Osteoblast (primary cell): ENCODE measurements around the gene GRM1. TPM values are rescaled to one million over a fixed set of nuclear protein-coding genes. Genes with fewer than 3 reads are reported as not detected.

Source experiments
- DNase-seq: peaks from one replicate; pipeline ENCODE4 v3.0.0; 2011; ENCODE audit warnings: low spot score, mixed read lengths; ENCODE audit not compliant: insufficient read length; ENCODE audit errors: missing footprints
- H2AFZ ChIP-seq: 2 replicates; pipeline ENCODE4 v1.6.0; 2011; ENCODE audit warnings: mild to moderate bottlenecking, low read length
- H3K27ac ChIP-seq: 2 replicates; pipeline ENCODE4 v1.5.1; 2011; ENCODE audit warnings: mild to moderate bottlenecking, low read depth, low read length, moderate library complexity
- H3K27me3 ChIP-seq: 2 replicates; pipeline ENCODE4 v1.6.0; 2012; ENCODE audit warnings: mild to moderate bottlenecking, control low read depth, inconsistent platforms, low read length, moderate library complexity; ENCODE audit not compliant: insufficient read depth
- H3K36me3 ChIP-seq: 2 replicates; pipeline ENCODE4 v1.5.1; 2011; ENCODE audit warnings: mild to moderate bottlenecking, low read length, control low read depth, moderate library complexity; ENCODE audit not compliant: insufficient read depth
- H3K4me1 ChIP-seq: 2 replicates; pipeline ENCODE4 v1.5.1; 2011; ENCODE audit warnings: mild to moderate bottlenecking, low read length, control low read depth, moderate library complexity; ENCODE audit not compliant: insufficient read depth
- H3K4me2 ChIP-seq: 2 replicates; pipeline ENCODE4 v1.6.0; 2011; ENCODE audit warnings: mild to moderate bottlenecking, low read length; ENCODE audit not compliant: insufficient read depth
- H3K4me3 ChIP-seq: fragments of 200-600 bp; sonication (generic); 3 replicates; pipeline ENCODE4 v1.5.1; 2012; ENCODE audit warnings: mild to moderate bottlenecking, low read length, inconsistent platforms; ENCODE audit not compliant: insufficient read depth
- H3K79me2 ChIP-seq: 2 replicates; pipeline ENCODE4 v1.6.0; 2012; ENCODE audit warnings: mild to moderate bottlenecking, low read length, control low read depth, inconsistent platforms; ENCODE audit not compliant: insufficient read depth
- H3K9me3 ChIP-seq: 2 replicates; pipeline ENCODE4 v1.5.1; 2011; ENCODE audit warnings: low read depth, low read length, control low read depth
- H4K20me1 ChIP-seq: 2 replicates; pipeline ENCODE4 v1.6.0; 2012; ENCODE audit warnings: mild to moderate bottlenecking, low read length, control low read depth; ENCODE audit not compliant: insufficient read depth
- total RNA-seq: library from RNA; depleted of rRNA; stranded (reverse); fragments of >200 nt; gene quantifications from 2 replicates; pipeline ENCODE4 v1.2.3, GENCODE V29; 2012
- TF ChIP-seq, protein P1 (sequence below): IDR thresholded peaks from 2 replicates; pipeline ENCODE4 v1.5.1; 2011; ENCODE audit warnings: mild to moderate bottlenecking, low read depth, low read length, moderate library complexity; ENCODE audit errors: extremely low read depth

GRM1 gene
- total RNA-seq, 1 donor: under 0.01 TPM

DNA sequence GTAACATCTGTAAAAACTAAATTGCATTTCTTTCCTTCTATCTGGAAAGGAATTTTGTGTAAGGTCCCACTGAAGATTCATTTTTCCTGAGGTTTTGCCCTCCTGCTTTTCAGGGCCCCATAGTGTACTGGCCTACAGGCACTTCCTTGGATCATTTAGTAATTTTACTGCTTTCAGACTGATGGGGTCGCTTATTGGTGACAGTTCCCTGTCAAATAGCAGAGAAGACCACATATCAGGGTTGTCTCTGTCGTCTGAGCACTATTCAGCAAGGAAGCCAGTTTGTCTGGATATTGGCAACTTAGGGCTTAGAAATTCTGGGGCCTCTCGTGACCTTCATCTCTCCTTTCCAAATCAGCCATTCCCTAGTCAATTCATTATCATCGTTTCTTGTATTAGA lies 3.5 kb downstream of the GRM1 start:
- no peak for DNase-seq
- peaks cover 11% of the 10 kb centered on the region for H3K27me3 ChIP-seq
- no peak overlapping the region for H3K4me3 ChIP-seq
- H3K36me3 ChIP-seq: no peaks in the 10 kb centered on the region
- no peak overlapping the region for H2AFZ ChIP-seq
- H3K79me2 ChIP-seq: no peaks in the 10 kb centered on the region
- H3K4me2 ChIP-seq: no peak overlapping the region
- TF ChIP-seq, protein P1, sequence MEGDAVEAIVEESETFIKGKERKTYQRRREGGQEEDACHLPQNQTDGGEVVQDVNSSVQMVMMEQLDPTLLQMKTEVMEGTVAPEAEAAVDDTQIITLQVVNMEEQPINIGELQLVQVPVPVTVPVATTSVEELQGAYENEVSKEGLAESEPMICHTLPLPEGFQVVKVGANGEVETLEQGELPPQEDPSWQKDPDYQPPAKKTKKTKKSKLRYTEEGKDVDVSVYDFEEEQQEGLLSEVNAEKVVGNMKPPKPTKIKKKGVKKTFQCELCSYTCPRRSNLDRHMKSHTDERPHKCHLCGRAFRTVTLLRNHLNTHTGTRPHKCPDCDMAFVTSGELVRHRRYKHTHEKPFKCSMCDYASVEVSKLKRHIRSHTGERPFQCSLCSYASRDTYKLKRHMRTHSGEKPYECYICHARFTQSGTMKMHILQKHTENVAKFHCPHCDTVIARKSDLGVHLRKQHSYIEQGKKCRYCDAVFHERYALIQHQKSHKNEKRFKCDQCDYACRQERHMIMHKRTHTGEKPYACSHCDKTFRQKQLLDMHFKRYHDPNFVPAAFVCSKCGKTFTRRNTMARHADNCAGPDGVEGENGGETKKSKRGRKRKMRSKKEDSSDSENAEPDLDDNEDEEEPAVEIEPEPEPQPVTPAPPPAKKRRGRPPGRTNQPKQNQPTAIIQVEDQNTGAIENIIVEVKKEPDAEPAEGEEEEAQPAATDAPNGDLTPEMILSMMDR: no peak
- H3K27ac ChIP-seq: no peak overlapping the region
- H4K20me1 ChIP-seq: no peaks in the 10 kb centered on the region
- H3K4me1 ChIP-seq: no peaks in the 10 kb centered on the region
- H3K9me3 ChIP-seq: no peaks in the 10 kb centered on the region

DNA sequence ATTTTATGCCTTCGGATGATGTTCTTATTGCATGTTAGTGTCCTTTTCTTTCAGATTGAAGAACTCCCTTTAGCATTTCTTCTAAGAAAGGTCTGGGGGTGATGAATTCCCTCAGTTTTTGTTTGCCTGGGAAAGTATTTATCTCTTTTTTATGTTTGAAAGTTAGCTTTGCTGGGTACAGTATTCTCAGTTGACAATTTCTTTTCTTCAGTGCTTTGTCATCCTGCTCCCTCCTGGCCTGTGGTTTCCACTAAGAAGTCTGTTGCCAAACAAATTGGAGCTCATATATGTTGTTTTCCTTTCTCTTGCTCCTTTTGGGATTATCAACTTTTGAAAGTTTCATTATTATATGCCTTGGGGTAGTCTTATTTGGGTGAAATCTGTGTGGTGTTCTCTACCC lies 11.5 kb downstream of the GRM1 start:
- no peak for DNase-seq
- H3K4me3 ChIP-seq: no peak overlapping the region
- TF ChIP-seq, protein P1: no peak
- no peaks in the 10 kb centered on the region for H3K79me2 ChIP-seq
- no peaks in the 10 kb centered on the region for H4K20me1 ChIP-seq
- no peaks in the 10 kb centered on the region for H3K27me3 ChIP-seq
- no peaks in the 10 kb centered on the region for H3K9me3 ChIP-seq
- H3K36me3 ChIP-seq: no peaks in the 10 kb centered on the region
- H3K27ac ChIP-seq: no peak overlapping the region
- H3K4me2 ChIP-seq: no peak overlapping the region
- H2AFZ ChIP-seq: no peak overlapping the region
- H3K4me1 ChIP-seq: no peaks in the 10 kb centered on the region

DNA sequence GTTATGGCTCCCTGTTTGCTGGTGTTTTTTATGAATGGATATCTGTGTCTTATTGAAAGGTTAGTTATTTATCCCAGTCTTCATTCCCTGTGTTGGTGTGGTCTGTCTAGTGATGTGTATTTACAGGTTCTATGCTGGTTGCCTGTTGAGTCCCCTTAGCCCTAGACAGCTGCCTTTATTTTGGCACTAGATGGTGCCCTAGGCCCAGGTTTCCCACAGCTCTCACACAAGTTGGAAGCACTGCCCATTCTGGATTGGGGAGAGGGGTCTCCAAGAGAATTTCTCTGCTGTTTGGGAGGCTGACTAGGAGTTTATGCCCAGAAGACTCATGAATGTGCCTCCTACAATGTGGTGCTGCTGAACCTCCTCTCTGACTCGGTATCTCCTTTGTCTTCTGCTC lies 12.4 kb downstream of the GRM1 start:
- Histone ChIP-seq H3K79me2 (no peaks in the 10 kb centered on the region), H3K36me3 (no peaks in the 10 kb centered on the region), H2AFZ (no peak overlapping the region), H3K9me3 (no peaks in the 10 kb centered on the region), H3K4me2 (no peak overlapping the region), H3K27me3 (no peaks in the 10 kb centered on the region), H3K4me1 (no peaks in the 10 kb centered on the region), H3K4me3 (no peak overlapping the region), H4K20me1 (no peaks in the 10 kb centered on the region), H3K27ac (no peak overlapping the region)
- TF ChIP-seq, protein P1: peak; percentile 29
- DNase-seq: no peak

DNA sequence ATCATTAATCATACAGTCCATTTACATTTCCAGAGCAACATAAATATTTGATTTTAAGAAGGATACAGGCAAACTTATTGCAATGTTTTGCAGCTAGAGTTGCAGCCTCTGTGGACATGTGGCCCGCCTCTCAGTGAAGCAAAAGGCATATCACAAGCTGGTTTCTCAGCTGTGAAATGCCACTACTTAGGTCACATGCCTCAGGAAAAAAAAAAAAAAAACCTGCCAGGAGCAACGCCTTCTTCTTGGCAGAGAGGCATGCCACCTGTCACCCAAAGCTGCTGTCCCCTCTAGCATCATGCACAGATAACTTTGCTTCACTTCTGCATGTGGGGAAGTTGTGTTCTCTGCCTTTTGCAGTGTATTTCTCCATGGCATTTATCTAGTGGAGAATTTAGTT lies 18.5 kb downstream of the GRM1 start:
- H4K20me1 ChIP-seq: no peaks in the 10 kb centered on the region
- no peaks in the 10 kb centered on the region for H3K36me3 ChIP-seq
- no peaks in the 10 kb centered on the region for H3K4me1 ChIP-seq
- H3K27ac ChIP-seq: no peak overlapping the region
- TF ChIP-seq, protein P1: no peak
- no peak overlapping the region for H3K4me2 ChIP-seq
- H3K27me3 ChIP-seq: no peaks in the 10 kb centered on the region
- no peaks in the 10 kb centered on the region for H3K79me2 ChIP-seq
- H3K4me3 ChIP-seq: no peak overlapping the region
- no peak for DNase-seq
- no peaks in the 10 kb centered on the region for H3K9me3 ChIP-seq
- H2AFZ ChIP-seq: no peak overlapping the region
